ACHN (cell line): ENCODE data around the gene NLRP3.

Source experiments
- DNase-seq: peaks from one replicate; pipeline ENCODE4 v3.0.0-alpha.2; 2015
- in situ Hi-C: cut with HindIII; loops from 2 replicates; pipeline ENCODE4 v1.10.0; 2017; ENCODE audit warnings: low sequenced_read_pairs, low pct_ligation_motif_present, low pct_unique_long_range_greater_than_20kb

NLRP3 gene

GRCh38 chr1:247496581-247497285 is 80.8 kb downstream of the NLRP3 start:
- in situ Hi-C loops, result no loop called here
- DNase-seq, result no peak
